ENCODE results near the gene RAB35. TPM values are rescaled to one million over a fixed set of nuclear protein-coding genes. Genes with fewer than 3 reads are reported as not detected.

RAB35 gene
- total and polyA plus RNA-seq, 4 donors: 22.1 to 51.8 (median 37.1) TPM

DNA sequence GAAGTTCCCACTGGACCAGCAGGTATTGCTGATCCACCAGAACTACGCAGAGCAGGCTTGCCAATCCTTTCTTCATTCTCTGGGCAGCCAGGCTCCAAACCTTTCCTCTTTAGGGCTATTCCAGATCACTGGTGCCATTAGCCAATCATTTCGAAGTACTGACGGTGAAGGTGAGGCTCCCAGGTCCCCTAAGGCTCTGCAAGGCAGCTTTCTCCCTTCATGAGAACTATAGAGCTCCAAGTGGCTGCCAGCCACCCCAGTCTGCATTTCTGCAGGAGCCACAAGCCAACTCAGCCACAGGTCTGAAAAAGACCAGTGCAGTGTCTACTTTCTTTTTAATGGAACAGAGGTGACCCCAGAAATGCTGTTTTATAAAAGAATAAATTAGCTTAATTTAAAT, 48.7 kb downstream of the RAB35 start:
- no peak for DNase-seq
- no peak overlapping the region for H3K27ac ChIP-seq (ENCODE audit: low read depth in 1 of 2, low read length in 1 of 2)
- peaks cover 0 to 2% (median 0%) of the 10 kb centered on the region in 4 donors for H3K9me3 ChIP-seq (ENCODE audit: control insufficient read depth in 4 of 4, insufficient read depth in 3 of 4, low read length in 3 of 4)
- no peak overlapping the region for H3K4me3 ChIP-seq
- TF ChIP-seq, protein P1, sequence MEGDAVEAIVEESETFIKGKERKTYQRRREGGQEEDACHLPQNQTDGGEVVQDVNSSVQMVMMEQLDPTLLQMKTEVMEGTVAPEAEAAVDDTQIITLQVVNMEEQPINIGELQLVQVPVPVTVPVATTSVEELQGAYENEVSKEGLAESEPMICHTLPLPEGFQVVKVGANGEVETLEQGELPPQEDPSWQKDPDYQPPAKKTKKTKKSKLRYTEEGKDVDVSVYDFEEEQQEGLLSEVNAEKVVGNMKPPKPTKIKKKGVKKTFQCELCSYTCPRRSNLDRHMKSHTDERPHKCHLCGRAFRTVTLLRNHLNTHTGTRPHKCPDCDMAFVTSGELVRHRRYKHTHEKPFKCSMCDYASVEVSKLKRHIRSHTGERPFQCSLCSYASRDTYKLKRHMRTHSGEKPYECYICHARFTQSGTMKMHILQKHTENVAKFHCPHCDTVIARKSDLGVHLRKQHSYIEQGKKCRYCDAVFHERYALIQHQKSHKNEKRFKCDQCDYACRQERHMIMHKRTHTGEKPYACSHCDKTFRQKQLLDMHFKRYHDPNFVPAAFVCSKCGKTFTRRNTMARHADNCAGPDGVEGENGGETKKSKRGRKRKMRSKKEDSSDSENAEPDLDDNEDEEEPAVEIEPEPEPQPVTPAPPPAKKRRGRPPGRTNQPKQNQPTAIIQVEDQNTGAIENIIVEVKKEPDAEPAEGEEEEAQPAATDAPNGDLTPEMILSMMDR (IDR thresholded peaks at IDR 0.05; ENCODE audit: control extremely low read depth, extremely low read depth): no peak
- H3K9ac ChIP-seq (ENCODE audit: insufficient read depth in 1 of 2, low read length in 2 of 2): no peak overlapping the region
- WGBS, 2 donors: 78 to 82% methylated on average over 3 of the region's 3 CpGs
- peaks cover 0 to 1% (median 0%) of the 10 kb centered on the region in 5 donors for H3K4me1 ChIP-seq (ENCODE audit: control insufficient read depth in 5 of 5, insufficient read depth in 5 of 5, low read length in 5 of 5)
- H3K27me3 ChIP-seq (ENCODE audit: control insufficient read depth in 3 of 3, insufficient read depth in 3 of 3, low read length in 2 of 3): no peaks in the 10 kb centered on the region
- peaks cover 0 to 3% (median 0%) of the 10 kb centered on the region in 4 donors for H3K36me3 ChIP-seq (ENCODE audit: control insufficient read depth in 4 of 4, insufficient read depth in 4 of 4, low read length in 4 of 4)
- no peak for ATAC-seq (ENCODE audit: insufficient read depth, low FRiP score)

DNA sequence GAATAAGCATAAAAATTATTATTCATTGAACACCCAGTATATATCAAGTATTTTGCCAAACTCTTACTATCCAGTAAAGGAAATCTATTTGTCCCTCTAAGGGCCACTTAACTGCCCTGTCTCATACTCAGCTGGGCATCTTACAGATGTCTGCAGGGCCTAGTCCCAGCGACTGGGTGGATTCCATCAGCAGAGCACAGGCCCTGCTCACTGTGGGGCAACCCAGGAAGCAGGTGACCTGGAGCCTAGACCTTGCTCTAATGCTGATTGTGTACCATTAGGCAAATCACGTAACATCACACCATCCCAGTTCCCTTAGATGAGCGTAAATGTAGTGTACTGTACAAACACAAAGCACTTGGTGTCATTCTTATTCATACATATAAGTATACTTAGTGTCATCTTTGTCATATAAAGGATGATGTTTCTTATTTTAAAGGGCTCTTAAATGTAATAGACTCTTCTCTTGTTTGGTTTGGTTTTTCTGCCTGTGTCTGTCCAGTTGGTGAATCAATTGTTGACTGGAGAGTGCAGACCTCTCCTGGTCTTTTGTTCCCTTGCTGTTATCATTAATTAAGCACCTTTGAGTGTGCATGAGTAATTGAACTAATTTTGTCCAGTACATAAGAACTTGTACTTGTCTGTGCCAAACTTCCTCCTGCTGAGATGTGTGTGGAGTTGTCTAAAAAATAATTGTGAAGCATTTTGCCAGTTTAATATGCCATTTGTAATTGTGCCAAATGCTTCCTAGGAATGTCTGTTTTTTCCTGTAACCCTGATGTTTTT, 49.3 kb downstream of the RAB35 start:
- H3K4me3 ChIP-seq: no peak overlapping the region
- no peak for DNase-seq
- TF ChIP-seq, protein P1 (IDR thresholded peaks at IDR 0.05; ENCODE audit: control extremely low read depth, extremely low read depth): no peak
- no peaks in the 10 kb centered on the region for H3K27me3 ChIP-seq (ENCODE audit: control insufficient read depth in 3 of 3, insufficient read depth in 3 of 3, low read length in 2 of 3)
- H3K4me1 ChIP-seq (ENCODE audit: control insufficient read depth in 5 of 5, insufficient read depth in 5 of 5, low read length in 5 of 5): peaks cover 0 to 1% (median 0%) of the 10 kb centered on the region in 5 donors
- no peak overlapping the region for H3K9ac ChIP-seq (ENCODE audit: insufficient read depth in 1 of 2, low read length in 2 of 2)
- 75 to 83% methylated on average over 3 of the region's 3 CpGs for WGBS, 2 donors
- no peak overlapping the region for H3K27ac ChIP-seq (ENCODE audit: low read depth in 1 of 2, low read length in 1 of 2)
- peaks cover 0 to 3% (median 0%) of the 10 kb centered on the region in 4 donors for H3K36me3 ChIP-seq (ENCODE audit: control insufficient read depth in 4 of 4, insufficient read depth in 4 of 4, low read length in 4 of 4)
- no peak for ATAC-seq (ENCODE audit: insufficient read depth, low FRiP score)
- H3K9me3 ChIP-seq (ENCODE audit: control insufficient read depth in 4 of 4, insufficient read depth in 3 of 4, low read length in 3 of 4): peaks cover 0 to 2% (median 0%) of the 10 kb centered on the region in 4 donors

DNA sequence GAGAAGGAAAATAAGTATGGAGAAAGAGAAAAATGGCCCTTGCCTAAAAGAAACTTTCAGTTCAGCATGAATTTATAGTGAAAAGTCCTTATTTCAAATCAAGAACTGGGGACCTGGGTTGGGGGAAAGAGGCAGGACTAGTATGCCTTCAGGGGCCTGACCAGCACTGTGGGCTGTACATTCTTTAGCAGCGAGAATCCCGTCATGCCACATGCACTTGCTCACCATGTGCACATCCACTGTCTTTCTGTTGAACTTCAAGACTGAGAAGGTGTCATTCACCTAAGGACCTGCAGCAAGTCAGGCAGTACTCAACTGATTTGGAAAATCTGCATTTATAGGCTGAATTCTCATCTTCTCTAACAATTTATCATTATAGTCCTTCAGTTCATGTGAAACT, 50.2 kb downstream of the RAB35 start:
- no peaks in the 10 kb centered on the region for H3K9me3 ChIP-seq (ENCODE audit: control insufficient read depth in 4 of 4, insufficient read depth in 3 of 4, low read length in 3 of 4)
- 97% methylated on average over 2 of the region's 2 CpGs for WGBS, 2 donors

More for the DNA sequence above, 50.2 kb downstream of the RAB35 start:
- DNase-seq: no peak
- no peak overlapping the region for H3K27ac ChIP-seq (ENCODE audit: low read depth in 1 of 2, low read length in 1 of 2)
- no peak overlapping the region for H3K9ac ChIP-seq (ENCODE audit: insufficient read depth in 1 of 2, low read length in 2 of 2)
- H3K4me1 ChIP-seq (ENCODE audit: control insufficient read depth in 5 of 5, insufficient read depth in 5 of 5, low read length in 5 of 5): peaks cover 0 to 1% (median 0%) of the 10 kb centered on the region in 5 donors
- H3K27me3 ChIP-seq (ENCODE audit: control insufficient read depth in 3 of 3, insufficient read depth in 3 of 3, low read length in 2 of 3): no peaks in the 10 kb centered on the region
- no peak overlapping the region for H3K4me3 ChIP-seq
- TF ChIP-seq, protein P1 (IDR thresholded peaks at IDR 0.05; ENCODE audit: control extremely low read depth, extremely low read depth): no peak
- H3K36me3 ChIP-seq (ENCODE audit: control insufficient read depth in 4 of 4, insufficient read depth in 4 of 4, low read length in 4 of 4): peaks cover 0 to 3% (median 0%) of the 10 kb centered on the region in 4 donors
- no peak for ATAC-seq (ENCODE audit: insufficient read depth, low FRiP score)

Measured in lung (tissue), 12 donors.